OCI-M2 (cell line): ENCODE results near the gene NECTIN4.
"Not testable (repeated sequence)": the region's sequence is repeated elsewhere in the genome, so short reads cannot be mapped to it uniquely, and the experiment has no call there.

ENCODE experiments used
- DNase-seq: peaks from one replicate; lab custom pipeline; 2025; ENCODE audit not compliant: unreplicated experiment; lab: John Stamatoyannopoulos, UW

The NECTIN4 gene

GRCh38 chr1:161089251-161089924 is at the start of gene NECTIN4:
TSS of gene NECTIN4 (minus strand) at chr1:161089558. CDS start at chr1:161089296, 262 bp downstream.
- no peak for DNase-seq

- no peak for DNase-seq
These were observed 49.1 kb upstream of the NECTIN4 start for GRCh38 chr1:161138431-161138830.

GRCh38 chr1:161137881-161138280 is 48.5 kb upstream of the NECTIN4 start:
- DNase-seq: no peak

- DNase-seq: no peak
These were observed 43.9 kb upstream of the NECTIN4 start for GRCh38 chr1:161133220-161133740.

- peak; percentile 82 for DNase-seq
These were observed 43.3 kb upstream of the NECTIN4 start, which contains the start of gene DEDD for GRCh38 chr1:161132410-161133219. TSS of gene DEDD (minus strand) at chr1:161132667. CDS start at chr1:161124462, 8,205 bp downstream.

- no peak for DNase-seq
These were observed 42.4 kb upstream of the NECTIN4 start for GRCh38 chr1:161131523-161132409.

- DNase-seq: no peak
These were observed 40.9 kb upstream of the NECTIN4 start for GRCh38 chr1:161130266-161130665.

- DNase-seq: no peak
These were observed 39.4 kb upstream of the NECTIN4 start for GRCh38 chr1:161128591-161129420.

GRCh38 chr1:161127649-161128048 is 38.3 kb upstream of the NECTIN4 start:
- DNase-seq: no peak

- no peak for DNase-seq
These were observed 33.6 kb upstream of the NECTIN4 start for GRCh38 chr1:161122967-161123366.

GRCh38 chr1:161121834-161122233 is 32.5 kb upstream of the NECTIN4 start:
- no peak for DNase-seq

GRCh38 chr1:161121042-161121650 is 31.8 kb upstream of the NECTIN4 start:
- no peak for DNase-seq

GRCh38 chr1:161119092-161119903 is 29.9 kb upstream of the NECTIN4 start:
- no peak for DNase-seq

- DNase-seq: peak; percentile 35
These were observed 28.6 kb upstream of the NECTIN4 start, which contains the start of the genes NIT1 and PFDN2 for GRCh38 chr1:161117759-161118581. TSS of gene NIT1 (plus strand) at chr1:161118105. CDS start at chr1:161118177, 72 bp downstream. TSS of gene PFDN2 (minus strand) at chr1:161118037. CDS start at chr1:161118026, 11 bp downstream.

- not testable (repeated sequence) for DNase-seq
These were observed 26.6 kb upstream of the NECTIN4 start for GRCh38 chr1:161115961-161116360.

GRCh38 chr1:161115132-161115711 is 25.9 kb upstream of the NECTIN4 start:
- no peak for DNase-seq

GRCh38 chr1:161114556-161114955 is 25.2 kb upstream of the NECTIN4 start:
- no peak for DNase-seq
